GM21526 (cell line): ENCODE measurements around the gene OR4D2.

Experiments used
- ATAC-seq: cut with Tn5 transposase; IDR thresholded peaks from one replicate; pipeline ENCODE4 v1.9.1; 2021; ENCODE audit warnings: moderate library complexity; ENCODE audit not compliant: unreplicated experiment, low FRiP score

The OR4D2 gene

GRCh38 chr17:58205936-58206335 is 39.2 kb downstream of the OR4D2 start:
- no peak for ATAC-seq

- ATAC-seq: no peak
Measured at GRCh38 chr17:58207451-58207850, 40.7 kb downstream of the OR4D2 start.

- ATAC-seq: no peak
Measured at GRCh38 chr17:58208344-58208743, 41.6 kb downstream of the OR4D2 start.

- no peak for ATAC-seq
Measured at GRCh38 chr17:58210922-58211321, 44.1 kb downstream of the OR4D2 start.

- ATAC-seq: no peak
Measured at GRCh38 chr17:58215685-58216084, 48.9 kb downstream of the OR4D2 start.

GRCh38 chr17:58217766-58218165 is 51.0 kb downstream of the OR4D2 start:
- no peak for ATAC-seq

- peak; percentile 95 for ATAC-seq
Measured at GRCh38 chr17:58219007-58219788, 52.4 kb downstream of the OR4D2 start, which contains the start of gene MKS1. Gene MKS1, minus strand, starts transcription at chr17:58219255. Its CDS starts 25 bp downstream, at chr17:58219230.

- no peak for ATAC-seq
Measured at GRCh38 chr17:58219789-58220183, 53.0 kb downstream of the OR4D2 start.
